AG09319 (cell line): ENCODE results near the gene SERAC1.

Source experiments
- DNase-seq: peaks from one replicate; pipeline ENCODE4 v3.0.0-alpha.2; 2010; ENCODE audit warnings: low read depth; ENCODE audit errors: extremely low read depth
- TF ChIP-seq, protein P1 (sequence below): IDR thresholded peaks from 2 replicates; pipeline ENCODE4 v1.5.1; 2011; ENCODE audit warnings: low read depth, mild to moderate bottlenecking, inconsistent platforms, low read length, moderate library complexity

SERAC1 gene

GRCh38 chr6:158061361-158061708 lies 106.7 kb downstream of the SERAC1 start:
- TF ChIP-seq, protein P1, sequence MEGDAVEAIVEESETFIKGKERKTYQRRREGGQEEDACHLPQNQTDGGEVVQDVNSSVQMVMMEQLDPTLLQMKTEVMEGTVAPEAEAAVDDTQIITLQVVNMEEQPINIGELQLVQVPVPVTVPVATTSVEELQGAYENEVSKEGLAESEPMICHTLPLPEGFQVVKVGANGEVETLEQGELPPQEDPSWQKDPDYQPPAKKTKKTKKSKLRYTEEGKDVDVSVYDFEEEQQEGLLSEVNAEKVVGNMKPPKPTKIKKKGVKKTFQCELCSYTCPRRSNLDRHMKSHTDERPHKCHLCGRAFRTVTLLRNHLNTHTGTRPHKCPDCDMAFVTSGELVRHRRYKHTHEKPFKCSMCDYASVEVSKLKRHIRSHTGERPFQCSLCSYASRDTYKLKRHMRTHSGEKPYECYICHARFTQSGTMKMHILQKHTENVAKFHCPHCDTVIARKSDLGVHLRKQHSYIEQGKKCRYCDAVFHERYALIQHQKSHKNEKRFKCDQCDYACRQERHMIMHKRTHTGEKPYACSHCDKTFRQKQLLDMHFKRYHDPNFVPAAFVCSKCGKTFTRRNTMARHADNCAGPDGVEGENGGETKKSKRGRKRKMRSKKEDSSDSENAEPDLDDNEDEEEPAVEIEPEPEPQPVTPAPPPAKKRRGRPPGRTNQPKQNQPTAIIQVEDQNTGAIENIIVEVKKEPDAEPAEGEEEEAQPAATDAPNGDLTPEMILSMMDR, result no peak
- DNase-seq, result no peak

DNA sequence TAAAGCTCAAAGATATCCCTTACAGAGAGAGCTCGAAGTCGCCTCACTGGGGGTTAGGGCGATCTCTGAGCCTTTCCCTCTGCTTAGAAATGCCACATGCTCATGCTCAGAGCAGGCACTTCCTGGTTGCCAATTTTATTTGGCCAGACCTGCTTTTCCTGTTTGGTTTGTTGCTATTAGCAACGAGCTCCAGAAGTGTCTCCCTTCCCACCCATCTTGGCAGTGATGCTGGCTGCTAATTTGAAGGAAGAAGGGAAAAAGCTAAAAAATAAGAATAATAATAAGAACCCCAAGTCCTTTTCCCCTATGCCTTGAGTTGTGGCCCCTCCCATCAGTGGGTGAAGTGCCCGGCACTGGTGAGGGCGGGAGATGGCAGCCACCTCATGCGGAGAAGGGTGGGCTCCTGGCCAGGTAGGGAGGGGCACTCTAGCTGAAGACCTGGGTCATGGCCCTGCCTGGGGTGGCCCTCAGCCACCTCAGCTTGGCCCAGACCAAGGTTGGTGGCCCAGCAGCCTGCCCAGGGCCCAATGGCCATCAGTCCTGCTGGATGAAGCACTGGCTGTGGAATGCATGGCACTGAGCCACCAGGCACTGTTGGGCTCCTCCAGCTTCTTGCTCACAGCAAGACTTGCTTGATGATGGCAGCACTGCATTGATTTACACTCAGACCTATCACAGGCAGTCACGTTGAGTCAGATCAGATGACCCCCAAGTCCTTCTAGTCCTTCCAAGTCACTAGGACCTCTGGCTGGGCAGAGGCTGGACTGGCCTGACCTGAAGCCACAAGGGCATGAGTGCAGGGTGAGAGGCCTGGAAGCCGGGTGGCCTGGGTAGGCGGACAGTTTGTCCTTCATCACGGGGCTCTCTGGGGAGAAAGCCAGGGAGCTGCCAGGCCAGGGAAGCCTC lies 107.4 kb downstream of the SERAC1 start:
- DNase-seq, result peak; percentile 81
- TF ChIP-seq, protein P1, result no peak
